Astrocyte (in vitro differentiated cells and primary cell): Measurements from ENCODE around the gene USP54. TPM values are rescaled to one million over a fixed set of nuclear protein-coding genes. Genes with fewer than 3 reads are reported as not detected.

Source experiments
- DNase-seq: peaks from one replicate; pipeline ENCODE4 v3.0.0-alpha.2; 2010; ENCODE audit warnings: low read depth
- FAIRE-seq: peaks from 2 replicates; lab custom pipeline; 2011; peaks lifted over from hg19 to GRCh38; lab: Jason Lieb, UNC
- H2AFZ ChIP-seq: 2 replicates; pipeline ENCODE4 v1.6.0; 2012; ENCODE audit warnings: low read depth, low read length, inconsistent platforms
- H3K27ac ChIP-seq: 2 replicates; pipeline ENCODE4 v1.5.1; 2011; ENCODE audit warnings: low read depth, low read length, inconsistent platforms
- H3K27me3 ChIP-seq: 2 replicates; pipeline ENCODE4 v1.6.0; 2011; ENCODE audit warnings: low read length, inconsistent platforms; ENCODE audit not compliant: insufficient read depth
- H3K36me3 ChIP-seq: 2 replicates; pipeline ENCODE4 v1.5.1; 2011; ENCODE audit warnings: low read length, inconsistent platforms; ENCODE audit not compliant: insufficient read depth
- H3K4me1 ChIP-seq: 2 replicates; pipeline ENCODE4 v1.5.1; 2011; ENCODE audit warnings: low read length, inconsistent platforms; ENCODE audit not compliant: insufficient read depth
- H3K4me2 ChIP-seq: 2 replicates; pipeline ENCODE4 v1.6.0; 2012; ENCODE audit warnings: low read length, inconsistent platforms
- H3K4me3 ChIP-seq: 2 replicates; pipeline ENCODE4 v1.5.1; 2011; ENCODE audit warnings: low read depth, mild to moderate bottlenecking, low read length, inconsistent platforms; ENCODE audit not compliant: insufficient read depth
- H3K79me2 ChIP-seq: 2 replicates; pipeline ENCODE4 v1.6.0; 2012; ENCODE audit warnings: mild to moderate bottlenecking, low read length, inconsistent platforms; ENCODE audit not compliant: insufficient read depth
- H3K9ac ChIP-seq: 2 replicates; pipeline ENCODE4 v1.6.0; 2012; ENCODE audit warnings: mild to moderate bottlenecking, low read length, inconsistent platforms
- H3K9me3 ChIP-seq: 2 replicates; pipeline ENCODE4 v1.5.1; 2012; ENCODE audit warnings: low read depth, mild to moderate bottlenecking, low read length, inconsistent platforms; ENCODE audit not compliant: insufficient read depth
- H4K20me1 ChIP-seq: 2 replicates; pipeline ENCODE4 v1.6.0; 2012; ENCODE audit warnings: low read length, inconsistent platforms; ENCODE audit not compliant: insufficient read depth
- H3K27ac Mint-ChIP-seq: one replicate; pipeline ENCODE4 v1.8.0; 2021; ENCODE audit warnings: mild to moderate bottlenecking, mixed read lengths; ENCODE audit not compliant: unreplicated experiment
- H3K27me3 Mint-ChIP-seq: one replicate; pipeline ENCODE4 v1.8.0; 2021; ENCODE audit warnings: low read depth, mixed read lengths; ENCODE audit not compliant: unreplicated experiment
- H3K36me3 Mint-ChIP-seq: one replicate; pipeline ENCODE4 v1.8.0; 2021; ENCODE audit warnings: low read depth, mixed read lengths; ENCODE audit not compliant: unreplicated experiment
- H3K4me1 Mint-ChIP-seq: one replicate; pipeline ENCODE4 v1.8.0; 2021; ENCODE audit warnings: low read depth, mixed read lengths; ENCODE audit not compliant: unreplicated experiment
- H3K4me3 Mint-ChIP-seq: one replicate; pipeline ENCODE4 v1.8.0; 2021; ENCODE audit warnings: mild to moderate bottlenecking, moderate library complexity, mixed read lengths; ENCODE audit not compliant: unreplicated experiment
- H3K9me3 Mint-ChIP-seq: one replicate; pipeline ENCODE4 v1.8.0; 2021; ENCODE audit warnings: mild to moderate bottlenecking, mixed read lengths; ENCODE audit not compliant: unreplicated experiment
- EZH2 ChIP-seq: IDR thresholded peaks from 2 replicates; pipeline ENCODE4 v1.6.1; 2012; ENCODE audit warnings: mild to moderate bottlenecking, low read length, inconsistent platforms; ENCODE audit not compliant: insufficient read depth
- total RNA-seq: library from RNA; stranded (reverse); gene quantifications from 2 replicates; pipeline ENCODE4 v1.2.1, GENCODE V29; 2021
- TF ChIP-seq, protein P1 (sequence below): IDR thresholded peaks from 2 replicates; pipeline ENCODE4 v1.5.1; 2011; ENCODE audit warnings: low read depth, mild to moderate bottlenecking, inconsistent platforms, low read length, moderate library complexity; ENCODE audit not compliant: insufficient read depth

Gene USP54
- total RNA-seq, 1 donor from 2014 or later, result 85.9 TPM

GRCh38 chr10:73589563-73590126 lies 1.5 kb downstream of the USP54 start:
- Mint-ChIP-seq H3K27me3 (no peaks in the 10 kb centered on the region), H3K4me3 (peak overlapping the region; percentile 86), H3K27ac (peak overlapping the region; percentile 89), H3K9me3 (peaks cover 2% of the 10 kb centered on the region), H3K36me3 (no peaks in the 10 kb centered on the region), H3K4me1 (peaks cover 32% of the 10 kb centered on the region)
- no peak overlapping the region for H3K27ac ChIP-seq
- peaks cover 21% of the 10 kb centered on the region for H3K4me1 ChIP-seq
- no peaks in the 10 kb centered on the region for H4K20me1 ChIP-seq
- no peaks in the 10 kb centered on the region for H3K36me3 ChIP-seq
- TF ChIP-seq EZH2, result no peak
- TF ChIP-seq, protein P1, sequence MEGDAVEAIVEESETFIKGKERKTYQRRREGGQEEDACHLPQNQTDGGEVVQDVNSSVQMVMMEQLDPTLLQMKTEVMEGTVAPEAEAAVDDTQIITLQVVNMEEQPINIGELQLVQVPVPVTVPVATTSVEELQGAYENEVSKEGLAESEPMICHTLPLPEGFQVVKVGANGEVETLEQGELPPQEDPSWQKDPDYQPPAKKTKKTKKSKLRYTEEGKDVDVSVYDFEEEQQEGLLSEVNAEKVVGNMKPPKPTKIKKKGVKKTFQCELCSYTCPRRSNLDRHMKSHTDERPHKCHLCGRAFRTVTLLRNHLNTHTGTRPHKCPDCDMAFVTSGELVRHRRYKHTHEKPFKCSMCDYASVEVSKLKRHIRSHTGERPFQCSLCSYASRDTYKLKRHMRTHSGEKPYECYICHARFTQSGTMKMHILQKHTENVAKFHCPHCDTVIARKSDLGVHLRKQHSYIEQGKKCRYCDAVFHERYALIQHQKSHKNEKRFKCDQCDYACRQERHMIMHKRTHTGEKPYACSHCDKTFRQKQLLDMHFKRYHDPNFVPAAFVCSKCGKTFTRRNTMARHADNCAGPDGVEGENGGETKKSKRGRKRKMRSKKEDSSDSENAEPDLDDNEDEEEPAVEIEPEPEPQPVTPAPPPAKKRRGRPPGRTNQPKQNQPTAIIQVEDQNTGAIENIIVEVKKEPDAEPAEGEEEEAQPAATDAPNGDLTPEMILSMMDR, result no peak
- no peaks in the 10 kb centered on the region for H3K27me3 ChIP-seq
- H3K9me3 ChIP-seq, result no peaks in the 10 kb centered on the region
- H3K4me3 ChIP-seq, result no peak overlapping the region
- no peaks in the 10 kb centered on the region for H3K79me2 ChIP-seq
- FAIRE-seq, result no peak
- no peak overlapping the region for H3K9ac ChIP-seq
- peak; percentile 12 for DNase-seq
- H3K4me2 ChIP-seq, result no peak overlapping the region
- H2AFZ ChIP-seq, result no peak overlapping the region

- peaks cover 21% of the 10 kb centered on the region for H3K4me1 ChIP-seq
- no peak overlapping the region for H3K4me2 ChIP-seq
- peaks cover 2% of the 10 kb centered on the region for H3K9me3 Mint-ChIP-seq
- H3K4me1 Mint-ChIP-seq, result peaks cover 34% of the 10 kb centered on the region
- FAIRE-seq (peak; percentile 29), DNase-seq (peak; percentile 10)
- H3K36me3 ChIP-seq, result no peaks in the 10 kb centered on the region
- no peaks in the 10 kb centered on the region for H3K79me2 ChIP-seq
- H3K9ac ChIP-seq, result no peak overlapping the region
- TF ChIP-seq, protein P1, result no peak
- TF ChIP-seq EZH2, result no peak
- H3K9me3 ChIP-seq, result no peaks in the 10 kb centered on the region
- no peaks in the 10 kb centered on the region for H3K27me3 ChIP-seq
- H2AFZ ChIP-seq, result no peak overlapping the region
- peak overlapping the region; percentile 89 for H3K27ac Mint-ChIP-seq
- H4K20me1 ChIP-seq, result no peaks in the 10 kb centered on the region
- no peak overlapping the region for H3K27ac ChIP-seq
- no peaks in the 10 kb centered on the region for H3K36me3 Mint-ChIP-seq
- H3K4me3 ChIP-seq, result no peak overlapping the region
- peak overlapping the region; percentile 86 for H3K4me3 Mint-ChIP-seq
- H3K27me3 Mint-ChIP-seq, result no peaks in the 10 kb centered on the region
Measured at GRCh38 chr10:73588656-73589055, 2.5 kb downstream of the USP54 start.

DNA sequence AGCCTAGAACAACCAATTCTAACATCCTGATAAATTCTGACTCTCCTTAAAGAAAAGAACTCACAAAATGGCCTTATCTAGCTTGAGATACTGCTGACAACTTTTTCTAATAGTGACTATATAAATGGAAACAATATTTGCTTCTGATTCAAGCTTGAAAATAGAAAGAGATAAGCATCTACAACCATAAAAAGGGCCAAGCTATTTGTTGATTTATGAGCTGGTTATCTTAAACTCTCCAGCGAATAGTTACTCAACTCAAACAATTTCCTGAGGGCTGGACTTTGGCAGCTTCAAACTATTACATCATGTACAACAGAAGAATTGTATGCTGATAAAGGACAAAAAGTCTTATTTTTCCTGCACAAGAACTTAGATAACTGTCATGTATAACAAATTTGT lies 4.6 kb downstream of the USP54 start:
- FAIRE-seq (peak; percentile 65), DNase-seq (peak; percentile 89)
- peak overlapping the region; percentile 60 for H3K4me2 ChIP-seq
- Mint-ChIP-seq H3K4me1 (peaks cover 28% of the 10 kb centered on the region), H3K27ac (peak overlapping the region; percentile 82), H3K9me3 (peaks cover 2% of the 10 kb centered on the region), H3K27me3 (no peaks in the 10 kb centered on the region), H3K36me3 (no peaks in the 10 kb centered on the region), H3K4me3 (peak overlapping the region; percentile 2)
- H3K9ac ChIP-seq, result no peak overlapping the region
- H3K79me2 ChIP-seq, result no peaks in the 10 kb centered on the region
- H3K4me3 ChIP-seq, result no peak overlapping the region
- no peaks in the 10 kb centered on the region for H3K9me3 ChIP-seq
- no peaks in the 10 kb centered on the region for H3K36me3 ChIP-seq
- H3K27me3 ChIP-seq, result no peaks in the 10 kb centered on the region
- no peaks in the 10 kb centered on the region for H4K20me1 ChIP-seq
- peak overlapping the region; percentile 38 for H3K27ac ChIP-seq
- TF ChIP-seq, protein P1, result no peak
- no peak for TF ChIP-seq EZH2
- H3K4me1 ChIP-seq, result peaks cover 15% of the 10 kb centered on the region
- no peak overlapping the region for H2AFZ ChIP-seq
